Transverse colon (tissue), 4 donors: ENCODE results near the gene PALLD.

Experiments used
- EP300 ChIP-seq: sonication (generic); formaldehyde crosslinking; IDR thresholded peaks from one replicate; pipeline ENCODE4 v1.6.1; 2017; ENCODE audit warnings: antibody characterized with exemption, low read depth
- POLR2AphosphoS5 ChIP-seq, 3 donors: sonication (generic); formaldehyde crosslinking; IDR thresholded peaks; one replicate each; pipeline ENCODE4 v1.6.1; 2016; ENCODE audit warnings: antibody characterized with exemption in 3 of 3
- TF ChIP-seq, protein P1 (sequence below), 5 experiments: fragments of 200-600 bp in 3 of 5; fragments of 450-650 bp in 2 of 5; sonication (generic) in 3 of 5; IDR thresholded peaks; 1 replicate in 2 of 5; 2 replicates in 3 of 5; pipeline ENCODE4 v1.5.1; 2016 to 2017; ENCODE audit warnings: antibody characterized with exemption in 5 of 5, inconsistent platforms in 3 of 5, mild to moderate bottlenecking in 2 of 5, moderate library complexity in 1 of 5

GRCh38 chr4:168748807-168749206 lies 252.0 kb downstream of the PALLD start:
- TF ChIP-seq, protein P1, sequence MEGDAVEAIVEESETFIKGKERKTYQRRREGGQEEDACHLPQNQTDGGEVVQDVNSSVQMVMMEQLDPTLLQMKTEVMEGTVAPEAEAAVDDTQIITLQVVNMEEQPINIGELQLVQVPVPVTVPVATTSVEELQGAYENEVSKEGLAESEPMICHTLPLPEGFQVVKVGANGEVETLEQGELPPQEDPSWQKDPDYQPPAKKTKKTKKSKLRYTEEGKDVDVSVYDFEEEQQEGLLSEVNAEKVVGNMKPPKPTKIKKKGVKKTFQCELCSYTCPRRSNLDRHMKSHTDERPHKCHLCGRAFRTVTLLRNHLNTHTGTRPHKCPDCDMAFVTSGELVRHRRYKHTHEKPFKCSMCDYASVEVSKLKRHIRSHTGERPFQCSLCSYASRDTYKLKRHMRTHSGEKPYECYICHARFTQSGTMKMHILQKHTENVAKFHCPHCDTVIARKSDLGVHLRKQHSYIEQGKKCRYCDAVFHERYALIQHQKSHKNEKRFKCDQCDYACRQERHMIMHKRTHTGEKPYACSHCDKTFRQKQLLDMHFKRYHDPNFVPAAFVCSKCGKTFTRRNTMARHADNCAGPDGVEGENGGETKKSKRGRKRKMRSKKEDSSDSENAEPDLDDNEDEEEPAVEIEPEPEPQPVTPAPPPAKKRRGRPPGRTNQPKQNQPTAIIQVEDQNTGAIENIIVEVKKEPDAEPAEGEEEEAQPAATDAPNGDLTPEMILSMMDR (IDR thresholded peaks at IDR 0.05), result no peak
- no peak for TF ChIP-seq EP300
- no peak for TF ChIP-seq POLR2AphosphoS5 (IDR thresholded peaks at IDR 0.05)
